Stimulated activated CD4-positive, alpha-beta T cell treated with anti-CD3 and anti-CD28 coated beads, TNF-alpha, amount 100 ng/mL, for 4 hours (primary cell): ENCODE measurements around the gene IQCK.

Source experiments
- DNase-seq, 3 experiments: peaks; one replicate each; pipeline ENCODE4 v3.0.0-alpha.2; 2020; ENCODE audit warnings: low read depth in 3 of 3

The IQCK gene

DNA sequence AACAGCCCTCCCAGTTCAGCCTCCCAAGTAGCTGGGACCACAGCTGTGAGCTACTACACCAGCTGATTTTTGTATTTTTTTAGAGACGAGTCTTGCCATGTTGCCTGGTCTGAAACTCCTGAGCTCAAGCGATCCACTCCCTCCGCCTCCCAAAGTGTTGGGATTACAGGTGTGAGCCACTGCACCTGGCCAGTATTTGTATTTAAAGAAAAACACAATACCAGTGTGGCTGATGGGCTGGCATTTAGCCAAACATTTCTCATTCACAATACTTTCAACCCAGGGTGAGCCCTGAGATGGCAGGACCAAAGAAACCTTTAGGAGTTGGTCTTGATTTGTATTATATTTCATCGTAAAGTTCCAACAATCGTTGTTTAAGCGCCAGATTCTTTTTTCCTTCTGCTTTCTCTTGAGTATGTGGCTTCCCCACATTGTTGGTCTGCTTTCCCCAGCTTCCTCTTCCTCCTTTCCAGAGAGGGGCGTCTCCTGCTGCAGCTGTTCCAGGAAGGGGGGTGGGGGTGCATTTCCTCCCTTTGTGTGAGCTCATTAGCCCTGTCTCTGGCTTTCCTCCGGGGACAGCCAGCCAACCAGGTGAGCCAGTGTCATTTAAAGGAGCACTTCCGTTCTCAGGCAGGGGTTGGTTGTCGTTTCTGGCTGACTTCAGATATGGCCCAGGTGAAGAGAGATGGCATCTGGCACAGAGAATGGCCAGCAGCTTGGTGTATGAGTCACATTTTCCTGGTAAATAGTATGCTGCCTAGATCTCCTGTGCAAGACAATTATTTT, 86.7 kb downstream of the IQCK start:
- DNase-seq = peak in 1 of 3 experiments; percentile 10

DNA sequence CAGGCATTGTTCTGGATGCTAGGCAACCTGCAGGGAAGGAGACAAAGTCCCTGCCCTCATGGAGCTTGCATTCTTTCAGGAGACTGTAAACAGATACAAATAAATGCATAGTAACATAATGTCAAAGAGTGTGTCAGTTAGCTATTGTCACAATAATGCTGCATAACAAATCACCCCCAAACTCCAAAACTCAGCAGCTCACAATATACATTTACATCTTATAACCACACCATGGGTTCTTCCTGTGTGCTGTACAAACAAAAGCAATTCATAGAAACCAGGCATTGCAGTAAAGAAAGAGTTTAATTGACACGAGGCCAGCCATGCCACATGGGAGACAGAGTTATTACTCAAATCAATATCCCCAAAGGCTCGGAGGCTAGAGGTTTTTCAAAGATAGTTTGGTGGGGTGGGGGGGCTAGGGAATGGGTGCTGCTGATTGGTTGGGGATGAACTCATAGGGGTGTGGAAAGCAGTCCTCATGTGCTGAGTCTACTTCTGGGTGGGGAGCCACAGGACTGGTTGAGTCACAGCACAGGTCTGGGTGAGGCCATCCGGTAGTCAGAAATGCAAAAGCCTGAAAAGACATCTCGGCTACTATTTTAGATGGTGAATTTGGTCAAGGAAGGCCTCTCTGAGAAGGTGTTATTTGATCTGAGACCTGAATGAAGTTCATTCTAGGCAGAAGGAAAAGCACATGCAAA, 87.5 kb downstream of the IQCK start:
- DNase-seq = no peak

DNA sequence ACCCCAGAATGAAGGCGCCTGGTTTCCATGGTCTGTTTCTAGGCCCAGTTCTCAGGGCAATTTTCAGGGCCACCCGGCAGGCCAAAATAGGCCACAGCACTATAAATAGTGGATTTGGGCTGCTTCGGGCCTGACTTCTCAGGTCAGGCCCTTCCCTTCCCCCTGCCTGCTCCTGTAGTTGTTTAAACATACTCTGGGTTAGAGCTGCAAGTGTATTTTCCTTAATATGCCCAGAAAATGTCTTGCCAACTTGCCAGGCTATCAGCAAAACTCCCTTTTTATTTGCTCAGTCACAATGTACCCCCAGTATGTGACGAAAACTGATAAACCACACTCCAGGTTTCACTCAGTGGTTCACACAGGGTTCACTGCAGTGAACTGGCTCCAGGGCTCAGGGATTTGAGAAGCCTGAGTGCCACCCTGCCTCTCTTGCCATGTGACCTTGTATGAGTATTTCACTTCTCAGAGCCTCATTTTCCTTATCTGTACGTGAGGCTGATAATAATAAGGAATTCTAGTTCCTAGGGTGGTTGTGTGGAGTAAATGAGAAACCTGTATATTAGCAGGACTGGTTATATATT, 90.1 kb downstream of the IQCK start:
- no peak for DNase-seq

DNA sequence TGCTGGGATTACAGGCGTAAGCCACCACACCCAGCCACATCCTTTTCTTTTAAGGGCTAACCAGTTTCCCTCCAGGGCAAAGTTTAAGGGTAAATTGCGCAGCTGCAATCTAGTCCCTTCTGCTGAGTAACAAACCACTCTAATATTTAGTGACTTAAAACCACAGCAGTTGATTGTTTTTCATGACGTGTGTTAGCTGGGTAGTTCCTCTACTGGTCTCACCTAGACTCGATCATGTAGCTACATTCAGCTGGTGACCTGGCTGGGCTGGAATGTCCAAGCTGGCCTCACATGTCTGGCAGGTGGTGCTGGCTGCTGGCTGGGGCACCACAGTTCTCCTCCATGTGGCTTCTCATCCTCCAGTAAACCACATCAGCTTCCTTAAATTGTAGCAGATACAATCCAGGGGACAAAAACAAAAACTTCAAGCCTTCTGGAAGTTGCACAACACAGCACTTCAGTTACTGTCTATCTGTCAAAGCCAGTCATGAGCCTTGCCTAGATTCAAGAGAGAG, 91.1 kb downstream of the IQCK start:
- DNase-seq = no peak

DNA sequence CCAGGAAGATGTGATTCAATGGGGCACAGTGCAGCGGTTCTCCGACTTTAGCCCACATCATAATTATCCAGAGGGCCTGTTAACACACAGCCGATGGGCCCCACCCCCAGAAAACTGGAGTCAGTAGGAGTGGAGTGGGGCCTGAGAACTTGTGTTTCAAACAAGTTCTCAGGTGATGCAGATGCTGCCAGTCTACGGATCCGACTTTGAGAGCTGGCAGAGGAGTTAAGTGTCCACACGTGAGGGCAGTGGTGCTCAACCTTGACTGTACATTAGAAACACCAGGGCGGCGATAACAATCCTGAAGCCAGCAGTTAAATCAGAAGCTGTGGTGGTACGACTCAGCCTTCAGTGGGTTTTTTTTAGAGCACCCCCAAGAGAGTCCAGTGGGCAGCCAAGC, 91.6 kb downstream of the IQCK start:
- DNase-seq = no peak

DNA sequence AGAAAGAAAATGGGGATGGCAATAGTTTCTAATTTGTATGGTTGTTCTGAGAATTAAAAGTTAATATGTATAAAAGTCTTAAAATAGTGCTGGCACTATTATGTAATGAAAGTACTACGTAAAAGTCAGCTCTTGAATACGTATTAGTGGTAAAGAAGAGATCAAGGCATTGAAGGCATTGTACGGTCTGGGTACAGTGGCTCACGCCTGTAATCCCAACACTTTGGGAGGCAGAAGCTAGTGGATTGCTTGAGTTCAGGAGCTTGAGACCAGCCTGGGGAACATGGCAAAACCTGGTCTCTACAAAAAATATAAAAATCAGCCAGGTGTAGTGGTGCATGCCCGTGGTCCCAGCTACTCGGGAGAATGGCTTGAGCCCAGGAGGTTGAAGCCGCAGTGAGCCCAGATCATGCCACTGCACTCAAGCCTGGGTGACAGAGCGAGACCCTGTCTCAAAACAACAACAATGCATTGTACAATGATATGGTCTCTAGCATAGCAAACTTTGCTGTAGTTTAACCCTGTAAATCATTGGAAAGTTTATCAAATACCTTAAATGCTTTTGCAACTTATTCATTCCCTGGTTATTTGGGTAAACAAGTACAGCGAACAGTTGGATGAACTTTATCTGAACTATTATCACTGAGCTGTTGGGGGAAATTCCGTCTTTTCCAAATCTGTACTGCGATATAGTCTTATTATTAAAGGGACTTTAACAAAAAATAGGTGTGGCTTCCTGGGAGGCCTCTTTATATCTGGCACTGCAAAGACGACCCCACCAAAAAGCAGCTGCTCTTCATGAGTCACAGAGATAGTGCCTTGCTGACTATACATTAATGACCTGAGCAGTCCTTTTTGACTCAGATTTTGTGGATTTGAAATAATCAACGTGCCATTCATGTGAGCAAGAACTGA, 93.0 kb downstream of the IQCK start:
- DNase-seq = no peak

DNA sequence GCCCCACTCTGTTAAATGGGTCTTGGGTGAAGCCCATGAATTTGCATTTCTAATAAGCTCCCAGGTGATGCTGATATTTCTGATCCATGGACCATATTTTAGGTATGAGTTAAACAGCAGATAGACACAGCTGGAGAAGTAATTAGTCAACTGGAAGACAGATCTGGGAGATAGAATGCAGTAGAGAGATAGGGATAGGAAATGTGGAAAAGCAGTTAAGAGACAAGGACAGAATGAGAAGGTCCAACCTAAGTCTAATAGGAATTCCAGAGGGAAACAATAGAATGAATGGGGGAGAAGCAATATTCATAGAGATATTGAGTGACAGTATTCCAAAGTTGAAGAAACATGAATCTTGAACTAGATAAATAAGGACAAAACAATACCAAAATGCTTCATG, 94.9 kb downstream of the IQCK start:
- no peak for DNase-seq

DNA sequence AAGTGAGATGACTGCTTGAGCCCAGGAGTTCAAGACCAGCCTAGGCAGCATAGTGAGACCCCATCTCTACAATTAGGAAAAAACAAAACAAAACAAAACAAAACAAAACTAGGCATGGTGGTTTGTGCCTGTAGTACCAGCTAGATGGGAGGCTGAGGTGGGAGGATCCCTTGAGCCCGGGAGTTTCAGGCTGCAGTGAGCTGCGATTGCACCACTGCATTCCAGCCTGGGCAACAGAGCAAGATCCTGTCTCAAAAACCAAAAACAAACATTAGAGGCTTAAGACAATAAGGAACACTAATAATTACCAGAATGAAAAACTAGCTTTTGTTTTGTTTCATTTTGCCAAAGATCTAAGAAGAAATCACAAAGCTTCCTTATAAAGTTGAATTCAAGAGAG, 97.3 kb downstream of the IQCK start:
- DNase-seq = no peak

DNA sequence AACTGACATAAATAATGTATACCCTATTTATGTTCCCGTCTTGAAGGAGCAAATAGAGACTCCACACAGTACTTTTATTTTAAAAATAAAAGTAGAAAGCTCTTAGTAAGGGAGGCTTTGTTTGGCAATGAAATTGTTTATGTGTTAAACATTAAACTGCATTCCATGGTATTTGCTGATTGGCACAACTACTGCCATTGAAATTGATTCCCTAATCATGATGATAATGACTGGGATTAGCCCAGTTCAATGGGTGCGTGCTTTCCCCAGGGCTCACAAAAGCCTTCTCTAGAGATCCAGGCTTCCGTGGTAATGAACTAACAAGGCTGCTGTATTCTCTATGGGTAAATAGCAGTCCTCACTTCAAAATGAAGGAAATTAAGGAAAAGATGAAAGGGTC, 99.1 kb downstream of the IQCK start:
- DNase-seq = no peak

DNA sequence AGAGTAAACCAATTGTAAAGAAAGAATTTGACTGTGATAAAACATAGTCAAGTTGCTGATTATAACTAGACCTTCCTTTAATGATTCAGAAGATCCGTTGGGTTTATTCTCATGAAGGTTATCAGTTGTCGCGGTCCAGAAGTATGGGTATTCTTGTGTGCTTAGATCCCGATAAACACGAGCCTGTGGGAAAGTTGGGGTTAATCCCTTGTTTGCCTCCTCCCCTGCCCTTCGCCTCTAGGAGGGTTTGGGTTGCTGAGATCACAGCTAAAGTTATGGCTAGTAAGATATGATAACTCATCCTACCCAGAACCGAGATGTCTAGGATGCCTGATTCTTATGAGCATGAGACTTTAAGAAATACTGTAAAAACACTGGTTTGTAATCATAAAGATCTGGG, 99.8 kb downstream of the IQCK start:
- DNase-seq = no peak

DNA sequence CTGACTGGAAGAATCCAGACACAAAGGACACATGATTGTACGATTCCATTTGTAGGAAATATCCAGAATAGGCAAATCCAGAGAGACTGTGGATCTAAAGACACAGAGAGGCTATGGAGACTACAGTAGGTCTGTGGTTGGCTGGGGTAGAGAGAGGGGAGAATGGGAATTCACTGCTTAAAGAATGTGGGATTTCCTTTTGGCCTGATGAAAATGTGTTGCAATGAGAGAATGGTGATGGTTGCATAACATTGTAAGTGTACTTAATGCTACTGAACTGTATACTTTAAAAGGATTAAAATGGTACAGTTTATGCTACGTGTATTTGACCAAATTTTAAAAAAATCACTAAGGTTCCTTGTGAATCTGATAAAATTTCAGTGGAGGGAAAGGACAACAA, 104.5 kb downstream of the IQCK start:
- no peak for DNase-seq

DNA sequence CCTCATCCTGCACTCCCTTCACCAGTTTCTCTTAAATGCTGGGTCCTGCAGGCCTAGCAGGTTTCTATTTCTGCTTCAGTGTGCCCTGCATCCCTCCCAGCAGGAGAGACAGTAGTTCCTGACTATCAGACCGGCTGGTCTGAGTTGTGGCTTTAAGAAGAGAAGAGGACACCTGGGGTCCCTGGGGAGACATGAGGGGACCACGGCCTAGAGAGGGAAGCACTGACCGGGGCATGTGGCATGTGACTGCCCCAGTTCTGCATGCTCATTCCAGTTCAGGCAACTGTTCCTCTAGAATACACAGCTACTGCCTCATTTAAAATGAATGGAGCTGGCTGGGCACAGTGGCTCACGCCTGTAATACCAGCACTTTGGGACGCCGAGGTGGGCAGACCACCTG, 105.3 kb downstream of the IQCK start:
- DNase-seq = no peak

DNA sequence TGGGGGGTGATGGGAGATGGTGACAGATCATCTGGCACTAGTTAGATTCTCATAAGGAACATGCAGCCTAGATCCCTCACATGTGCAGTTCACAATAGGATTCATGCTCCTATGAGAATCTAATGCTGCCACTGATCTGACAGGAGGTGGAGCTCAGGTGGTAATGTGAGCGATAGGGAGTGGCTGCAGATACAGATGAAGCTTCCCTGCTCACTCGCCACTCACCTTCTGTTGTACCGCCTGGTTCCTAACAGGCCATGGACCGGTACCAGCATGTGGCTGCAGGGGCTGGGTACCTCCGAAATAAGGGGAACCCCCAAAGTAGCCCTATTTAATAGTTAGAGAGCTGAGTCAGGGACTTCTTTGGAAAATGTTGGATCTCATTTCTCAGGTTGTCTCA, 106.1 kb downstream of the IQCK start:
- no peak for DNase-seq

DNA sequence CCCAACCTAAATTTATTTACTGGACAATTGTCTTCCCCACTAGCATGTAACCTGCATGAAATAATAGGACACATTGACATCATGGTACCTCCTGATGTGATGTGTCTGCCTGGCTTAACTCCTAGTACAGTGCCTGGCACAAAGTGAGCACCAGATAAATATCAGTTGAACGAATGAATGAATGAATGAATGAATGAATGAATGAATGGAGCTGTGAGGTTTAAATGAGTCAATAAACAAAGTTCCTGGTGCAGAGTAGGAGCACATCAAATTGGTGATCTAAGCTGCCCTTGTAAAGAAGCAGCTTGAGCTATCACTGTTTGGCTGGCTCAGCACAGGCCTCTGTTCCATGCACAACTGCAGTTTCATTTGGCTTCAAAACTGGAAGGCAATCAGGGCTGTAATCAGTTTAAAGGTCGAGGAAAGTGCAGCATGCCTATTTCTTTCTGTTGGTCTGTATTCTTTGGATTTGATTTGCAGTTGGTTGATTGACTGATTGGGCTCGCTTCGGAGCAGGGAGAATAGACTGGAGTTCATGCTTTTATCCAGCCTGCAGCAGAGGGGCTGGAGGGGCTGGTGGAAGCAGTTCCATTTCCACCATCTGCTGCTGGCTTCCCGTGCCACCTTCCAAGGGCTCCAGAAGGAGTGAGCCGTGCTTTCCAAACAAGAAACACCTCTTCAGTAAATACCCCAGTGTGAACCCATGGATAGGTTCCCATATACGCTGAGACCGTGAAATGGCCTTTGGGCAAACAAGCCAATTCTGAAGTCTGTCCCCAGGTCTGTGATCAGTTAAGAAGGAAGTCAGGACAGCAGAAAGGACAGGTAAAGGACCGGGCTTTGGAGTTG, 112.0 kb downstream of the IQCK start:
- no peak for DNase-seq

DNA sequence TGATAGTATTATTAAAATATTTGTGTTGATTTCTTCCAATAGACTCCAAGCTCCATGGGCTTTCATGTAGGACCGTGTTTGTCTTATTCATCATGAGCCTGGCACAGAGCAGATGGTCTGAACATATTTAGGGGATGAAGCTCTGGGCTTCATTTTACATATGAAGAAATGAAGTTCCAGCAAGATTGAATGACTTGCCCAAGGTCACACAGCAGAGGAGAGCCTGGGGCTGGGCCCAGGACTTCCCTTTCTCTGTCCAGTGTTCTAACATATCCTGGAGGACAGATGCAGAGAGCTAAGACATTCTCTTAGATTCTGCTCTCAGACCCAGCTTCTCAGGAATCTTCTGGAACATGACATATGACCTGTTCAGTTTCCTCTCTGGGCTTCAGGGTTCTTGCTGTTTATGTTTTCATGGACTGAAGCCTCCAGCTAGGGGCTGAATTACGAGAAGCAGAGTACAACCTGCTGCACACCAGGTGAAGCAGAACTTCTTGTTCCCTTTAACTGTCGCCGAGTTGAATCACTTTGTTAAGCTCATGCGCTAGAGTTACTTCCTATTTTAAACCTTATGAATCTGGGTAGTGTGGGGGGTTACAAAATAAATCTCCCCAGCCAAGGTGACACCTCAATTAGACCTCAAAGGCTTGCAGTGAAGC, 113.0 kb downstream of the IQCK start:
- DNase-seq = no peak

DNA sequence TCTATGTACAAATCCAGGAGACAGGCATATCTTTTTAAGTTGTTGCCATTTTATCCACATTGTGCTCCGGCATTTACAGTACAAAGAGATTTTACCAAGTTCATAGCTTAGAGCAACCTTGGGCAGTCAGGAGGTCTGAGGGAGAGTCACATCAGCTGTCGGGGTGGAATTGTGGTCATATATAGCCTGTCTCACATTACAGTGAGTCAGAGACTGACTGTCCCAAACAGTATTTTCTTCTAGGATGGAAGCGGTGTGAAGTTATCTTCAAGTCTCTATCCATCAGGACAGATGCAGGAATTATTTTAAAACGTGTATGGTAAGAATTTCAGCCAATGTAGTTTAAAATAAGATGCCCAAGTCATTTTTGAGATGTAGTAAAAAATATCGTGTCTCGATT, 113.6 kb downstream of the IQCK start:
- no peak for DNase-seq

DNA sequence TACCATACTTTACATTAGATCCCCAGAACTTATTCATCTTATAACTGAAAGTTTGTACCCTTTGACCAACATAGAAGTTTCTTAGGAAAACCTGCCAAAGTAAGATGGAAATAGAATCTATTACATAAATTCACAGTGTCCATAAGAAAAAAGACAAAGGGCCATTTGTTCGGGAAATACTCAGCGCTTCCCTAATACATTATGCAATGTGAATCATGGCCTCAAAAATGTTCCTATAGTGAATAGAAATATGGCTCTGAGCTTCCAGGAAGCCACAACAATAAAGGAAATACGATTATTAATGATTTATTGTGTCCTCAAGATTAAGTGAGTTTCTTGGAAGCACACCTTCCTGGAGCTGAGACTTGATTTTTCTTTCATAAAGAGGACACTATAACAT, 115.1 kb downstream of the IQCK start:
- DNase-seq = no peak

DNA sequence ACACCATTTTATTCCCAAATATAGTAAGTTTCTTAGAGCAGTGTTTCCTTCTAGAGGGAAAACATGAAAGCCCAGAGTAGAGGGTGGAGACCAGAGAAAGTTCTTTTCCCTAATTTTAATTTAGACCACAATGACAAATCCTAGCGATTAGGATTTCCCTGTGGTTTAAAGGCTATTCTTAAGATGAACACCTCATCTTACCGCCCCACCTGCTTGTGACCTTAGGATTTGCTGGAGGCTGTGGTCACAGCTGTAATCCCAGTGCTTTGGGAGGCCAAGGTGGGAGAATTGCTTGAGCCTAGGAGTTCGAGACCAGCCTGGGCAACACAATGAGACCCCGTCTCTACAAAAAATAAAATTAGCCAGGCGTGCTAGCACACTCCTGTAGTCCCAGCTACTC, 115.5 kb downstream of the IQCK start:
- no peak for DNase-seq

DNA sequence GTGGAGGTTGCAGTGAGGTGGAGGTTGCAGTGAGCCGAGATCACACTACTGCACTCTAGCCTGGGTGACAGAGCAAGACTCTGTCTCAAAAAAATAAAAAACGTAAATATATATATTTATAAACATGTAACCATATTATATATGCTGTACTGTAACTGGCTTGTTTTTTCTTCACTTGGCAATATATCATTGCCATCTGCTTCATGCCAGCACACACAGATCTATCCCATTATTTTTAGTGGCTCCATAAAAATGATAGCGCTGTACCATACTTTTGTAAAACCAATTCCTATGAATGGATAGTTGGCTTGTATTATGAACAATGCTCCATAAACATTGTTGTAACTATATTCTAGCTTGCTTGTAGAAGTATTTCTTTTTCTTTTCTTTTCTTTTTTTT, 117.1 kb downstream of the IQCK start:
- no peak for DNase-seq

DNA sequence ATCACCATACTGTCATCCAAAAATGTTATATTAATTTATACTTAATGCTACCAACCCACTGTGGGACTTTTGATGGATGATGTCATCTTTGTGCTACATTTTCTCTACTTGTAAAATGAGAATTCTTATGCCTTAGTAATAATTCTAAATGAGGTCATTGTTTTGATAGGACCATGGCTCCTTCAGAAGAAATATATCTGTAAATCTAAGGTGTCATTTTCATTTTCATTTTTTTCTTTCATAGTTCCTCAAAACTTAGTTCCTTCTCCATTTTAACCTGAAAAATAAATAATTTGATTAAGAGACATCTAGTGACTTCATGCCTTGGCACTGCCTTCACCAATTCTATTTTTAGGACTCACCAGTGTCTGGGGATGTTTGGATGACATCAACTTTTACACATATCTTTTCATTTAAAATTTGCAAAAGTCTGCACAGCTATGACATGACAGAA, 117.9 kb downstream of the IQCK start:
- DNase-seq = no peak
